Fibroblast of lung (primary cell): Measurements from ENCODE around the gene ATP5MG. TPM values are rescaled to one million over a fixed set of nuclear protein-coding genes. Genes with fewer than 3 reads are reported as not detected.
"Not testable (repeated sequence)": the region's sequence is repeated elsewhere in the genome, so short reads cannot be mapped to it uniquely, and the experiment has no call there.

Experiments used
- DNase-seq, 2 donors: peaks; one replicate each; pipeline versions ENCODE4 v3.0.0 to v3.0.0-alpha.2; 2010; ENCODE audit warnings: low read depth in 2 of 2
- H2AFZ ChIP-seq: 2 replicates; pipeline ENCODE4 v1.5.1; 2012; ENCODE audit warnings: low read length, control low read depth, inconsistent platforms
- H3K27ac ChIP-seq: 2 replicates; pipeline ENCODE4 v1.5.1; 2011; ENCODE audit warnings: low read length, control low read depth; ENCODE audit not compliant: insufficient read depth
- H3K27me3 ChIP-seq: 2 replicates; pipeline ENCODE4 v1.5.1; 2011; ENCODE audit warnings: mild to moderate bottlenecking, low read length; ENCODE audit not compliant: control insufficient read depth, insufficient read depth
- H3K36me3 ChIP-seq: 2 replicates; pipeline ENCODE4 v1.5.1; 2011; ENCODE audit warnings: low read length; ENCODE audit not compliant: control insufficient read depth, insufficient read depth
- H3K4me1 ChIP-seq: 2 replicates; pipeline ENCODE4 v1.5.1; 2011; ENCODE audit warnings: low read length; ENCODE audit not compliant: control insufficient read depth, insufficient read depth; ENCODE audit errors: extremely low read depth
- H3K4me2 ChIP-seq: 2 replicates; pipeline ENCODE4 v1.5.1; 2011; ENCODE audit warnings: low read length, control low read depth; ENCODE audit not compliant: insufficient read depth; ENCODE audit errors: extremely low read depth
- H3K4me3 ChIP-seq, 4 experiments: fragments of 200-600 bp in 1 of 4; sonication (generic) in 1 of 4; replicated peaks in 1 of 4; 2 replicates each; pipeline ENCODE4 v1.5.1; 2011 to 2016; ENCODE audit warnings: low read length in 4 of 4, low read depth in 3 of 4, mild to moderate bottlenecking in 3 of 4, control low read depth in 2 of 4, inconsistent platforms in 1 of 4, mixed read lengths in 1 of 4; ENCODE audit not compliant: insufficient read depth in 1 of 4; ENCODE audit errors: control extremely low read depth in 1 of 4
- H3K79me2 ChIP-seq: 2 replicates; pipeline ENCODE4 v1.5.1; 2012; ENCODE audit warnings: mild to moderate bottlenecking, low read length, inconsistent platforms; ENCODE audit not compliant: control insufficient read depth, insufficient read depth
- H3K9ac ChIP-seq: 2 replicates; pipeline ENCODE4 v1.5.1; 2011; ENCODE audit warnings: mild to moderate bottlenecking, low read length, control low read depth; ENCODE audit not compliant: insufficient read depth
- H3K9me3 ChIP-seq: 2 replicates; pipeline ENCODE4 v1.5.1; 2012; ENCODE audit warnings: low read depth, low read length; ENCODE audit not compliant: control insufficient read depth, insufficient read depth
- H4K20me1 ChIP-seq: 2 replicates; pipeline ENCODE4 v1.5.1; 2011; ENCODE audit warnings: low read length; ENCODE audit not compliant: control insufficient read depth, insufficient read depth; ENCODE audit errors: extremely low read depth
- EZH2 ChIP-seq: IDR thresholded peaks from 2 replicates; pipeline ENCODE4 v1.5.1; 2012; ENCODE audit warnings: low read length, control low read depth, mild to moderate bottlenecking; ENCODE audit errors: missing control alignments
- polyA plus RNA-seq, 2 donors: library from polyadenylated mRNA; depleted of rRNA in 1 of 2; stranded (reverse) in 1 of 2; unstranded in 1 of 2; fragments of >200 nt; gene quantifications; 2 replicates each; pipeline ENCODE4 v1.2.1, GENCODE V29; 2011 to 2012; ENCODE audit warnings: missing spikeins in 1 of 2
- total RNA-seq: library from RNA; depleted of rRNA; stranded (reverse); fragments of >200 nt; gene quantifications from 2 replicates; pipeline ENCODE4 v1.2.1, GENCODE V29; 2014
- TF ChIP-seq, protein P1 (sequence below), 2 donors: IDR thresholded peaks in 1 of 2; conservative IDR thresholded peaks in 1 of 2; 1 replicate in 1 of 2; 2 replicates in 1 of 2; pipeline ENCODE4 v1.5.1; 2011 to 2012; ENCODE audit warnings: low read length in 2 of 2, control low read depth in 1 of 2, inconsistent platforms in 1 of 2, low read depth in 1 of 2, mild to moderate bottlenecking in 1 of 2

Gene ATP5MG
- total and polyA plus RNA-seq, 2 donors (not counting 1 experiment from before 2014, with no cell fraction given): 75.6 to 217 TPM

GRCh38 chr11:118415062-118415738, 13.8 kb downstream of the ATP5MG start:
- Histone ChIP-seq H2AFZ (no peak overlapping the region), H3K4me1 (peaks cover 3% of the 10 kb centered on the region), H3K9me3 (no peaks in the 10 kb centered on the region), H4K20me1 (no peaks in the 10 kb centered on the region), H3K4me2 (no peak overlapping the region), H3K27me3 (no peaks in the 10 kb centered on the region), H3K4me3 (no peak overlapping the region), H3K27ac (no peak overlapping the region), H3K9ac (no peak overlapping the region), H3K36me3 (no peaks in the 10 kb centered on the region), H3K79me2 (no peaks in the 10 kb centered on the region)
- TF ChIP-seq EZH2: no peak
- TF ChIP-seq, protein P1, sequence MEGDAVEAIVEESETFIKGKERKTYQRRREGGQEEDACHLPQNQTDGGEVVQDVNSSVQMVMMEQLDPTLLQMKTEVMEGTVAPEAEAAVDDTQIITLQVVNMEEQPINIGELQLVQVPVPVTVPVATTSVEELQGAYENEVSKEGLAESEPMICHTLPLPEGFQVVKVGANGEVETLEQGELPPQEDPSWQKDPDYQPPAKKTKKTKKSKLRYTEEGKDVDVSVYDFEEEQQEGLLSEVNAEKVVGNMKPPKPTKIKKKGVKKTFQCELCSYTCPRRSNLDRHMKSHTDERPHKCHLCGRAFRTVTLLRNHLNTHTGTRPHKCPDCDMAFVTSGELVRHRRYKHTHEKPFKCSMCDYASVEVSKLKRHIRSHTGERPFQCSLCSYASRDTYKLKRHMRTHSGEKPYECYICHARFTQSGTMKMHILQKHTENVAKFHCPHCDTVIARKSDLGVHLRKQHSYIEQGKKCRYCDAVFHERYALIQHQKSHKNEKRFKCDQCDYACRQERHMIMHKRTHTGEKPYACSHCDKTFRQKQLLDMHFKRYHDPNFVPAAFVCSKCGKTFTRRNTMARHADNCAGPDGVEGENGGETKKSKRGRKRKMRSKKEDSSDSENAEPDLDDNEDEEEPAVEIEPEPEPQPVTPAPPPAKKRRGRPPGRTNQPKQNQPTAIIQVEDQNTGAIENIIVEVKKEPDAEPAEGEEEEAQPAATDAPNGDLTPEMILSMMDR (conservative IDR thresholded peaks at IDR 0.05 in 1 of 2, IDR thresholded peaks at IDR 0.05 in 1 of 2; ENCODE audit: low read depth in 1 of 2, low read length in 2 of 2): no peak
- no peak for DNase-seq

DNA sequence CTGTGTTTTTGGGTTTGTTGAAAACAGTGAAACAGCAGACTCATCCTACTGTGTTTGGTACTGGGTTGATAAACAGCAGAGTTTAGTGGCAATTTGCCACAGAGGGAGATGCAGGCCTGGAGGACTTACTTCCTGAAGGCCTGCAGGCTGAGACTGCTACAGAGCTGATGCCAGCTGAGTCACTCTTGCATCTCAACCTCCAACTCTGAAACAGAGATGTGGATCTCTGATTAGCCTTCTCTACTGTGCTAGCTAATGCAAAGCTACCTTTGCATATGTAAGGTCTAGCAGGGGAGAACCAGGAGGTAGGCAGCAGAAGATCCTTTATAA, 14.3 kb downstream of the ATP5MG start:
- Histone ChIP-seq H3K4me1 (peaks cover 3% of the 10 kb centered on the region), H4K20me1 (no peaks in the 10 kb centered on the region), H3K27me3 (no peaks in the 10 kb centered on the region), H3K4me2 (no peak overlapping the region), H3K9me3 (no peaks in the 10 kb centered on the region), H2AFZ (no peak overlapping the region), H3K79me2 (no peaks in the 10 kb centered on the region), H3K9ac (no peak overlapping the region), H3K4me3 (no peak overlapping the region), H3K36me3 (no peaks in the 10 kb centered on the region), H3K27ac (no peak overlapping the region)
- TF ChIP-seq EZH2: no peak
- TF ChIP-seq, protein P1 (conservative IDR thresholded peaks at IDR 0.05 in 1 of 2, IDR thresholded peaks at IDR 0.05 in 1 of 2; ENCODE audit: low read depth in 1 of 2, low read length in 2 of 2): no peak
- DNase-seq: peak; percentile 94 to 96

GRCh38 chr11:118416900-118417299, 15.5 kb downstream of the ATP5MG start:
- not testable (repeated sequence) for H3K9ac ChIP-seq, H2AFZ ChIP-seq, H3K9me3 ChIP-seq, H3K4me1 ChIP-seq, DNase-seq, H3K27me3 ChIP-seq, H3K4me2 ChIP-seq, H3K79me2 ChIP-seq, H4K20me1 ChIP-seq, H3K36me3 ChIP-seq, H3K27ac ChIP-seq, H3K4me3 ChIP-seq
